SK-N-MC (cell line): ENCODE data around the gene NT5C3A.
"Not testable (repeated sequence)": the region's sequence is repeated elsewhere in the genome, so short reads cannot be mapped to it uniquely, and the experiment has no call there.

Source experiments
- EZH2 ChIP-seq: fragments of 200-600 bp; sonication (generic); IDR thresholded peaks from one replicate; pipeline ENCODE4 v1.6.1; 2017; ENCODE audit warnings: antibody characterized with exemption
- POLR2AphosphoS5 ChIP-seq: IDR thresholded peaks from 2 replicates; pipeline ENCODE4 v1.6.1; 2012; ENCODE audit warnings: mild to moderate bottlenecking, low read depth, low read length, borderline replicate concordance

DNA sequence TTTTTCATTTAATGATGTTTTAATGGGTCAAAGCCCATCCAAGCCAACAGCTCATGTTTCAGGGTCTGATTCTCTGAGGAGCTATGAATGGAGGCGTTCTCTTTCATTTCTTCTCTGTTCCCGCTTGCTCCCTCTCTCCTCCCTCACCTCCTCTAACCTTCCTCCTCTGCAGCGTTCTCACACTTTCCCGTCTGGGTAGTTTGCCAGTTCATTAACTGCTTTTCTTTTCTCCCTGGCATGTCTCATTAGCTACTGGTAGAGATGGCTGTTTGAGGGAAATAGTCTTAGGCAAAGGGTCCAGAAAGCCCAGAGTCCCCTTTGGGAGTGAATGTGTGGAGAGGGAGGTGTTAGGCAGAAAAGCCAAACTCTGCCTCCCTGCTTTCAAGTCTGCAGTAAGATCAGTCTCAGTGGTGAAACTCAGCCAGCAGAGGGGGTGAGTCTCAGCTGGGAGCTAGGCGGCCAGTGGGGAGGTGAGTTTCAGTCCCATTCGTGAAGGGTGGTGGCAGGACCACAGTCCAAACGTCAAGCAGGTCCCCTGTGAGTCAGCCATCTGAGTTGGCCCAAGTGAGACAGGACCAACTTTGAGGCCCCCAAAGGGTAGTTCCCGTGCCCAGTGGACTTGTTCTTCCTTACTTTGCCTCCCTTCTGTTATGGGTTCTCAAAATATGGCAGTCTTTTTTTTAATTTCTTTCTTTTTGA is 98.0 kb downstream of the NT5C3A start:
- TF ChIP-seq POLR2AphosphoS5, EZH2: not testable (repeated sequence)
